GM23338 (cell line): ENCODE results near the gene LSP1. TPM values are rescaled to one million over a fixed set of nuclear protein-coding genes. Genes with fewer than 3 reads are reported as not detected.

Experiments
- ATAC-seq: fragments of 200-7000 bp; cut with Tn5 transposase; 3 replicates; pipeline ENCODE4 v1.9.1; 2020
- DNase-seq: peaks from one replicate; pipeline ENCODE4 v3.0.0-alpha.2; 2015; ENCODE audit warnings: low spot score
- H2AFZ ChIP-seq: fragments of 200-600 bp; sonication (generic); 2 replicates; pipeline ENCODE4 v1.8.0; 2016; ENCODE audit warnings: antibody characterized with exemption, mild to moderate bottlenecking, moderate library complexity
- H3F3A ChIP-seq: fragments of 200-600 bp; sonication (generic); replicated peaks from 2 replicates; pipeline ENCODE4 v1.8.0; 2017; ENCODE audit warnings: antibody characterized with exemption, mixed run types, low read depth
- H3K27ac ChIP-seq: fragments of 200-600 bp; sonication (generic); 2 replicates; pipeline ENCODE4 v1.6.1; 2016; ENCODE audit warnings: low read depth
- H3K27me3 ChIP-seq: fragments of 200-600 bp; sonication (generic); 2 replicates; pipeline ENCODE4 v1.8.0; 2016; ENCODE audit warnings: mild to moderate bottlenecking, mixed run types, moderate library complexity; ENCODE audit not compliant: insufficient read depth
- H3K36me3 ChIP-seq: fragments of 200-600 bp; sonication (generic); 2 replicates; pipeline ENCODE4 v1.8.0; 2016; ENCODE audit warnings: mild to moderate bottlenecking; ENCODE audit not compliant: insufficient read depth
- H3K4me1 ChIP-seq: fragments of 200-600 bp; sonication (generic); 2 replicates; pipeline ENCODE4 v1.8.0; 2016; ENCODE audit warnings: mild to moderate bottlenecking, moderate library complexity; ENCODE audit not compliant: insufficient read depth
- H3K4me2 ChIP-seq: fragments of 200-600 bp; sonication (generic); 2 replicates; pipeline ENCODE4 v1.7.1; 2017; ENCODE audit warnings: mixed run types
- H3K4me3 ChIP-seq: fragments of 200-600 bp; sonication (generic); 2 replicates; pipeline ENCODE4 v1.6.1; 2016; ENCODE audit warnings: mixed run types
- H3K79me2 ChIP-seq: fragments of 200-600 bp; sonication (generic); replicated peaks from 2 replicates; pipeline ENCODE4 v1.8.0; 2017; ENCODE audit warnings: mild to moderate bottlenecking; ENCODE audit not compliant: insufficient read depth
- H3K9me2 ChIP-seq: fragments of 200-600 bp; sonication (generic); 2 replicates; pipeline ENCODE4 v1.8.0; 2017; ENCODE audit not compliant: insufficient read depth
- H4K20me1 ChIP-seq: fragments of 200-600 bp; sonication (generic); replicated peaks from 2 replicates; pipeline ENCODE4 v1.8.0; 2017; ENCODE audit warnings: mild to moderate bottlenecking; ENCODE audit not compliant: insufficient read depth
- H3K27ac Mint-ChIP-seq: 2 replicates; pipeline ENCODE4 v1.8.0; 2020; ENCODE audit warnings: inconsistent platforms, mild to moderate bottlenecking, moderate library complexity, mixed read lengths
- H3K27me3 Mint-ChIP-seq: 3 replicates; pipeline ENCODE4 v1.8.0; 2022; ENCODE audit warnings: low read depth, mild to moderate bottlenecking, moderate library complexity, mixed read lengths, inconsistent platforms; ENCODE audit not compliant: insufficient read depth, poor library complexity
- H3K36me3 Mint-ChIP-seq: 3 replicates; pipeline ENCODE4 v1.8.0; 2021; ENCODE audit warnings: low read depth, mild to moderate bottlenecking, inconsistent platforms, moderate library complexity, mixed read lengths
- H3K4me1 Mint-ChIP-seq: 3 replicates; pipeline ENCODE4 v1.8.0; 2020; ENCODE audit warnings: mild to moderate bottlenecking, inconsistent platforms, mixed read lengths
- H3K4me3 Mint-ChIP-seq: 3 replicates; pipeline ENCODE4 v1.8.0; 2021; ENCODE audit warnings: moderate library complexity, mild to moderate bottlenecking, inconsistent platforms, mixed read lengths
- H3K9me3 Mint-ChIP-seq: 3 replicates; pipeline ENCODE4 v1.8.0; 2020; ENCODE audit warnings: moderate library complexity, mild to moderate bottlenecking, inconsistent platforms, mixed read lengths
- CREB1 ChIP-seq: fragments of 250-450 bp; sonication (Bioruptor Pico); IDR thresholded peaks from 2 replicates; pipeline ENCODE4 v1.5.0; 2020; ENCODE audit warnings: low read depth, mild to moderate bottlenecking, moderate library complexity
- CTCF ChIP-seq, 2 experiments: fragments of 200-600 bp in 1 of 2; sonication (generic) in 1 of 2; conservative IDR thresholded peaks; 2 replicates each; pipeline versions ENCODE4 v1.5.1 to v1.6.1; 2016 to 2017; ENCODE audit warnings: antibody characterized with exemption in 2 of 2, low read depth in 2 of 2, mild to moderate bottlenecking in 2 of 2, moderate library complexity in 1 of 2
- ETS1 ChIP-seq: IDR thresholded peaks from 2 replicates; pipeline ENCODE4 v1.6.1; 2016; ENCODE audit warnings: antibody characterized with exemption
- EZH2 ChIP-seq: fragments of 200-600 bp; sonication (generic); IDR thresholded peaks from one replicate; pipeline ENCODE4 v1.8.0; 2017; ENCODE audit warnings: antibody characterized with exemption, mild to moderate bottlenecking, low read depth; ENCODE audit not compliant: unreplicated experiment
- EZH2phosphoT487 ChIP-seq: fragments of 200-600 bp; sonication (generic); IDR thresholded peaks from one replicate; pipeline ENCODE4 v1.8.1; 2018; ENCODE audit warnings: antibody characterized with exemption; ENCODE audit not compliant: unreplicated experiment
- JUNB ChIP-seq: IDR thresholded peaks from one replicate; pipeline ENCODE4 v1.6.1; 2016; ENCODE audit warnings: antibody characterized with exemption; ENCODE audit not compliant: unreplicated experiment
- NANOG ChIP-seq: IDR thresholded peaks from 2 replicates; pipeline ENCODE4 v1.6.1; 2016; ENCODE audit warnings: antibody characterized with exemption, borderline replicate concordance
- POLR2AphosphoS5 ChIP-seq: IDR thresholded peaks from 2 replicates; pipeline ENCODE4 v1.6.1; 2016; ENCODE audit warnings: antibody characterized with exemption, low read depth
- REST ChIP-seq: IDR thresholded peaks from one replicate; pipeline ENCODE4 v1.6.1; 2018; ENCODE audit warnings: antibody characterized with exemption; ENCODE audit not compliant: unreplicated experiment
- STAT1 ChIP-seq: IDR thresholded peaks from one replicate; pipeline ENCODE4 v1.6.1; 2016; ENCODE audit warnings: antibody characterized with exemption; ENCODE audit not compliant: unreplicated experiment
- ZNF114 ChIP-seq: fragments of 250-450 bp; sonication (Bioruptor Pico); IDR thresholded peaks from 2 replicates; pipeline ENCODE4 v1.5.0; 2020; ENCODE audit warnings: mild to moderate bottlenecking, moderate library complexity
- ZNF331 ChIP-seq: fragments of 250-450 bp; sonication (Bioruptor Pico); IDR thresholded peaks from 2 replicates; pipeline ENCODE4 v1.5.0; 2020; ENCODE audit warnings: low read depth, mild to moderate bottlenecking, moderate library complexity
- ZNF462 ChIP-seq: fragments of 250-450 bp; sonication (Bioruptor Pico); IDR thresholded peaks from 2 replicates; pipeline ENCODE4 v1.5.0; 2020; ENCODE audit warnings: mild to moderate bottlenecking, moderate library complexity
- polyA plus RNA-seq: library from polyadenylated mRNA; unstranded; fragments of >200 nt; fragmentation: Nextera tagmentation; extraction: Ambion mirVana; gene quantifications from 2 replicates; pipeline ENCODE4 v1.2.1, GENCODE V29; 2016
- total RNA-seq: library from RNA; depleted of rRNA; stranded (reverse); fragments of >200 nt; shearing (Covaris generic); gene quantifications from 2 replicates; pipeline ENCODE4 v1.2.3, GENCODE V29; 2014

Gene LSP1
- total and polyA plus RNA-seq, 2 experiments from 2014 or later, result 0.84 TPM; not detected in 1

- TF ChIP-seq ETS1 (no peak), CREB1 (CRISPR knock-in tag) (no peak), ZNF114 (CRISPR knock-in tag) (no peak), STAT1 (no peak), EZH2phosphoT487 (no peak), POLR2AphosphoS5 (no peak), JUNB (no peak), EZH2 (no peak), REST (no peak), NANOG (no peak), ZNF331 (CRISPR knock-in tag) (no peak), ZNF462 (CRISPR knock-in tag) (no peak), CTCF (conservative IDR thresholded peaks at IDR 0.05; ENCODE audit: low read depth in 2 of 2) (no peak)
- Histone ChIP-seq H3F3A (no peaks in the 10 kb centered on the region), H3K9me2 (no peaks in the 10 kb centered on the region), H3K4me1 (no peaks in the 10 kb centered on the region), H3K27me3 (no peaks in the 10 kb centered on the region), H2AFZ (no peak overlapping the region), H3K27ac (no peak overlapping the region), H3K4me2 (no peak overlapping the region), H3K4me3 (no peak overlapping the region), H3K36me3 (no peaks in the 10 kb centered on the region), H3K79me2 (no peaks in the 10 kb centered on the region), H4K20me1 (no peaks in the 10 kb centered on the region)
- Mint-ChIP-seq H3K9me3 (no peaks in the 10 kb centered on the region; the same call in 2 of the 3 replicates), H3K27ac (no peak overlapping the region), H3K4me3 (no peak overlapping the region), H3K4me1 (no peaks in the 10 kb centered on the region), H3K27me3 (peaks cover 7% of the 10 kb centered on the region), H3K36me3 (no peaks in the 10 kb centered on the region)
- ATAC-seq, result no peak
- no peak for DNase-seq
These were observed 10.5 kb upstream of the LSP1 start for GRCh38 chr11:1842149-1843097.
